Measurements from ENCODE around the gene CCL4L2.
"Not testable (repeated sequence)": the region's sequence is repeated elsewhere in the genome, so short reads cannot be mapped to it uniquely, and the experiment has no call there.

CCL4L2 gene

DNA sequence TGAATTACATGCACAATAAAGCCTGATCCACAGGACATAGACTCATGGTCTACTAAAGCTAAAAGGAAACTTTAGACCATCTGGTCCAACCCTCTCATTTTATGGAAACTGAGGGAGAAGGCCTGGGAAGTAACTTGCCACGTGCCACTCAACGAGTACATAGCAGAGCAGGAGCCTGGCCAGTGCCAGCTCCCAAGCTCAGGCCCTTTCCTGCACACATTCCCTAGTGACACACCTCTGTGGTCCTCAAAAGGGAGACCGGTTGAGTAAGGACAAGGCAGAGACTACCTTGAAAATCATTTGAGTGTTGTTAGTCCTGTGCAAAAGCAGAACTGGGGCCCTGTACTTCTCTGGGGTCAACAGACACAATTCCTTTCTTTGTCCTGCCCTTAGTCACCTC, 2.8 kb downstream of the CCL4L2 start:
- Histone ChIP-seq H3K9ac (ENCODE audit: low read length) (no peak overlapping the region), H3K27ac (ENCODE audit: low read length) (no peak overlapping the region), H3K4me1 (ENCODE audit: control insufficient read depth, low read depth, low read length) (no peaks in the 10 kb centered on the region), H3K4me3 (ENCODE audit: low read length) (no peak overlapping the region), H3K36me3 (ENCODE audit: control insufficient read depth, low read depth, low read length) (no peaks in the 10 kb centered on the region), H3K9me3 (ENCODE audit: control insufficient read depth, low read depth, low read length) (no peaks in the 10 kb centered on the region), H3K27me3 (ENCODE audit: control insufficient read depth, insufficient read depth, low read length) (no peaks in the 10 kb centered on the region)

DNA sequence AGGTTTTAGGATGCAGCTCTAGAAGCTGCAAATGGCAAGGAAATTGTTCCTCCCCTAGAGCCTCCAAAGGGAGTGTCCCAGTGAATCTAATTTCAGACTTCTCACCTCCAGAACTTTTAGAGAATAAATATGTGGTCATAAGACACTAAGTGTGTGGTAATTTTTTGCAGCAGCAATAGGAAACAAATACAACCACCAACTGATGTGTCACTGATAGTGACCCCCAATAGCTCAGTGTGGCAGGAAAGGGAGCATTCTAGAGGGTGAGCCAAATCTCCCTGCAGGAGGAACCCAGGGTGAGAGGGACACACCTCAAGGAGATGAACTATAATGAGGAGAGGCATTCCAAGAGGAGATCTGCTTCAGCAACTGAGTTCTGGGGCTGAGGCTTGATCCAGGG, 4.1 kb downstream of the CCL4L2 start:
- Histone ChIP-seq H3K9ac (ENCODE audit: low read length) (no peak overlapping the region), H3K4me1 (ENCODE audit: control insufficient read depth, low read depth, low read length) (no peaks in the 10 kb centered on the region), H3K36me3 (ENCODE audit: control insufficient read depth, low read depth, low read length) (no peaks in the 10 kb centered on the region), H3K9me3 (ENCODE audit: control insufficient read depth, low read depth, low read length) (no peaks in the 10 kb centered on the region), H3K27ac (ENCODE audit: low read length) (no peak overlapping the region), H3K4me3 (ENCODE audit: low read length) (no peak overlapping the region), H3K27me3 (ENCODE audit: control insufficient read depth, insufficient read depth, low read length) (no peaks in the 10 kb centered on the region)

DNA sequence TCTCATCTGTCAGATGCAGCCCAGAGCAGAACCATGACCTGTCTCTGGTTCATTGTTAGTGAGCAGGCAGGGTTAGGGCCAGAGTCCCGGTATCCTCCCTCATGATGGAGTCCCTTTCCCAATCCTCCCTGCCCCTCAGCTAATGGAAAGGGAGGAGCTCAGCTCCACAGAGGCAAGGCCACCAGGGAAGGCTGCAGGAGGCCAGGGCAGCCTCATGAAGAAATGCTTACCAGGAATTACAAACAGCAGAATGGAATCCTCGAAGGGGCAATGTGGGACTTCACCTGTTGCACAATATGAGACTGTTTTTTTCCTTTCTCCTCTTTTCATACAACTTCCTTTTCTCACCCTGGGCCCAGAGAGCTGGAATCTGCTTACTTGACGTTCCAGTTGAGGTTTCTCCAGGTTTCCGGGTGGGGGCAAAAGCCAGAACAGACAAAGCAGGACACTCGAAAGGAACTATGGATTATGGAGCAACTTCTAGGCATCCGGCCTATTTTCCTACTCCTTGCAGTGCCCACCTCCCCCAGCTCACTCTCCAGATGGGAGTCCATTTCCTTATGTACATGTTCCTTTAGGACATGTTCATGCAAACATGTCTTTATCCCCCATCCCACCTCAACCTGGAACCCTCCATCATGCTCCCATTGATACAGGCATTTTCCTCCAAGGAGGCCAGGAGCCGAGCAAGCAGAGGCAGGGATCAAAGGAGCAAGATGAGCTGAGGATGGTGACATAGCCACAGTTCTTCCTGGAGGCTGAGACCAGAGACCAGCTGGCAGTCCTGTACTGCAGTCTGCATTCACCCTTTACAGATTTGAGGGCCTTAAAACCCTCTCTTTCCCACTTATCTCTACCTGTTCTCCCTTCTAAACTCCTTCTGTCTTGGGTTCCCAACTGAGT, 4.8 kb downstream of the CCL4L2 start:
- not testable (repeated sequence) for H3K4me3 ChIP-seq (ENCODE audit: low read length); H3K4me1 ChIP-seq (ENCODE audit: control insufficient read depth, low read depth, low read length); H3K9ac ChIP-seq (ENCODE audit: low read length); H3K27me3 ChIP-seq (ENCODE audit: control insufficient read depth, insufficient read depth, low read length); H3K36me3 ChIP-seq (ENCODE audit: control insufficient read depth, low read depth, low read length); H3K9me3 ChIP-seq (ENCODE audit: control insufficient read depth, low read depth, low read length); H3K27ac ChIP-seq (ENCODE audit: low read length)

DNA sequence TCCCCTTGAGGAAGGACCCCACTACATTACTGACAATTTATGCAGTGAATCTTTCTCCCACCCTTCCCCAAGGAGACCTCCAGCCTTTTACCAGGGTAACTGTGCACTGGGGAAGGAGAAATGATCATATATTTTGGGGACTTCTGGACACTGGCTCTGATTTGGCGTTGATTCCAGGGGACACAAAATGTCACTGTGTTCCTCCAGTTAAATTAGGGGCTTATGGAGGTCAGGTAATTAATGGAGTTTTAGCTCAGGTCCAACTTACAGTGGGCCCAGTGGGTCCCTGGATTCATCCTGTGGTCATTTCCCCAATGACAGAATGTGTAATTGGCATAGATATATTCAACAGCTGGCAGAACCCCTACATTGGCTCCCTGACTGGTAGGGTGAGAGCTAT, 8.7 kb downstream of the CCL4L2 start:
- not testable (repeated sequence) for H3K9ac ChIP-seq (ENCODE audit: low read length); H3K27me3 ChIP-seq (ENCODE audit: control insufficient read depth, insufficient read depth, low read length); H3K27ac ChIP-seq (ENCODE audit: low read length); H3K9me3 ChIP-seq (ENCODE audit: control insufficient read depth, low read depth, low read length); H3K36me3 ChIP-seq (ENCODE audit: control insufficient read depth, low read depth, low read length); H3K4me1 ChIP-seq (ENCODE audit: control insufficient read depth, low read depth, low read length); H3K4me3 ChIP-seq (ENCODE audit: low read length)

DNA sequence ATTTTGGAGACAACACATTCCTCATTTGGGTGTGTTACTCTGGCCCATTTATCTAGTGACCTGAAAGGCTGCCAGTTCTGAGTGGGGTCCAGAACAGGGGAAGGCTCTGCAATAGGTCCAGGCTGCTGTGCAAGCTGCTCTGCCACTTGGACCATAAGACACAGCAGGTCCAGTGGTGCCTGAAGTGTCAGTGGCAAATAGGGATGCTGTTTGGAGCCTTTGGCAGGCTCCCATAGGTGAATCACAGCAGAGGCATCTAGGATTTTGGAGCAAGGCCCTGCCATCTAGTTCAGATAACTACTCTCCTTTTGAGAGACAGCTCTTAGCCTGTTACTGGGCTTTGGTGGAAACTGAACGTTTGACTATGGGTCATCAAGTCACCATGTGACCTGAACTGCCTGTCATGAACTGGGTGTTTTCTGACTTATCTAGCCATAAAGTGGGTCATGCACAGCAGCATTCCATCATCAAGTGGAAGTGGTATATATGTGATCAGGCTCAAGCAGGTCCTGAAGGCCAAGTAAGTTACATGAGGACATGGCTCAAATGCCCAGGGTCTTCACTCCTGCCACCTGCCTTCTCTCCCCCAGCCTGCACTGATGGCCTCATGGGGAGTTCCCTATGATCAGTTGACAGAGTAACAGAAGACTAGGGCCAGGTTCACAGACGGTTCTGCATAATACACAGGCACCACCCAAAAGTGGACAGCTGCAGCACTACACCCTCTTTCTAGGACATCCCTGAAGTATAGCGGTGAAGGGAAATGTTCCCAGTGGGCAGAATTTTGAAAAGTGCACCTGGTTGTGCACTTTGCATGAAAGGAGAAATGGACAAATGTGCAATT, 10.1 kb downstream of the CCL4L2 start:
- H3K27ac ChIP-seq (ENCODE audit: low read length); H3K4me1 ChIP-seq (ENCODE audit: control insufficient read depth, low read depth, low read length); H3K36me3 ChIP-seq (ENCODE audit: control insufficient read depth, low read depth, low read length); H3K9me3 ChIP-seq (ENCODE audit: control insufficient read depth, low read depth, low read length); H3K4me3 ChIP-seq (ENCODE audit: low read length); H3K27me3 ChIP-seq (ENCODE audit: control insufficient read depth, insufficient read depth, low read length); H3K9ac ChIP-seq (ENCODE audit: low read length): not testable (repeated sequence)

DNA sequence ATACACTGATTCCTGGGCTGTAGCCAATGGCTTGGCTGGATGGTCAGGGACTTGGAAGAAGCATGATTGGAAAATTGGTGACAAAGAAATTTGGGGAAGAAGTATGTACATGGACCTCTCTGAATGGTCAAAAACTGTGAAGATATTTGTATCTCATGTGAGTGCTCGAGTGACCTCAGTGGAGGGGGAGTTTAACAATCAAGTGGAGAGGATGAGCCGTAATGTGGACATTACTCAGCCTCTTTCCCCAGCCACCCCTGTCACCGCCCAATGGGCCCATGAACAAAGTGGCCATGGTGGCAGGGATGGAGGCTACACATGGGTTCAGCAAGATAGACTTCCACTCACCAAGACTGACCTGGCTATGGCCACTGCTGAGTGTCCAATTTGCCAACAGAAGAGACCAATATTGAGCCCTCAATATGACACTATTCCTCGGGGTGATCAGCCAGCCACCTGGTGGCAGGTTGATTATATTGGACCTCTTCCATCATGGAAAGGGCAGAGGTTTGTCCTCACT, 10.8 kb downstream of the CCL4L2 start:
- not testable (repeated sequence) for H3K27me3 ChIP-seq (ENCODE audit: control insufficient read depth, insufficient read depth, low read length); H3K9ac ChIP-seq (ENCODE audit: low read length); H3K27ac ChIP-seq (ENCODE audit: low read length); H3K4me1 ChIP-seq (ENCODE audit: control insufficient read depth, low read depth, low read length); H3K4me3 ChIP-seq (ENCODE audit: low read length); H3K36me3 ChIP-seq (ENCODE audit: control insufficient read depth, low read depth, low read length); H3K9me3 ChIP-seq (ENCODE audit: control insufficient read depth, low read depth, low read length)

DNA sequence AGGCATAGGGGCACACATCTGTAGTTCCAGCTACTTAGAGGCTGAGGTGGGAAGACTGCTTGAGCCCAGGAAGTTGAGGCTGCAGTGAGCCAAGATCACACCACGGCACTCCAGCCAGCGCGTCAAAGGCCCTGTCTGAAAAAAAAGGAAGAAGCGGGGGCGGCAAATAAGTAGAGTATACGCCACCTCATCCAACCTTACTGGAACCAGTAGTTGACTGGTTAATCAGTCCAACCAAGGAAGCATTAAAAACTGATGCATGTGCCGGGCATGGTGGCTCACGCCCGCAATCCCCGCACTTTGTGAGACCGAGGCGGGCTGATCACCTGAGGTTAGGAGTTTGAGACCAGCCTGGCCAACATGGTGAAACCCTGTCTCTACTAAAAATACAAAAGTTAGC, 12.1 kb downstream of the CCL4L2 start:
- not testable (repeated sequence) for H3K36me3 ChIP-seq (ENCODE audit: control insufficient read depth, low read depth, low read length); H3K27me3 ChIP-seq (ENCODE audit: control insufficient read depth, insufficient read depth, low read length); H3K4me1 ChIP-seq (ENCODE audit: control insufficient read depth, low read depth, low read length); H3K4me3 ChIP-seq (ENCODE audit: low read length); H3K27ac ChIP-seq (ENCODE audit: low read length); H3K9ac ChIP-seq (ENCODE audit: low read length); H3K9me3 ChIP-seq (ENCODE audit: control insufficient read depth, low read depth, low read length)

DNA sequence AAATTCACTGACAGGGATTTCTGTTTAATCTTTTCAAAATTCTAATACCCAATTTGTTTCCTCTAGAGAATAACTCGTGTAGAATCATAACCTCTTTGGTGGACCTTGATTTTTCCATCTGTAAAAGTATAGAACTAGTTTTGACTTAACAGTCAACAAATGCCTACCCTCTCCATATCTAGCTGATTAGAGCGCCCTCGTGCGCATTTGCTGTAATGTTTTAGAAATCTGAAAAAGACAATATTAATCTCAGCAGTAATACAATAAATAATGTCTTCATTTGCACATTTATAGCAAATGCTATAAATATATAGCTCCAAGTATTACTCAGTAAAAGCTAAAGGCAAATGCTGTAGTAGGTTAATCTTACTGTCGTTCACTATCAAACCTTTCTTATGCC, 18.8 kb downstream of the CCL4L2 start:
- H3K9ac ChIP-seq (ENCODE audit: low read length); H3K4me1 ChIP-seq (ENCODE audit: control insufficient read depth, low read depth, low read length); H3K9me3 ChIP-seq (ENCODE audit: control insufficient read depth, low read depth, low read length); H3K27ac ChIP-seq (ENCODE audit: low read length); H3K27me3 ChIP-seq (ENCODE audit: control insufficient read depth, insufficient read depth, low read length); H3K4me3 ChIP-seq (ENCODE audit: low read length); H3K36me3 ChIP-seq (ENCODE audit: control insufficient read depth, low read depth, low read length): not testable (repeated sequence)

DNA sequence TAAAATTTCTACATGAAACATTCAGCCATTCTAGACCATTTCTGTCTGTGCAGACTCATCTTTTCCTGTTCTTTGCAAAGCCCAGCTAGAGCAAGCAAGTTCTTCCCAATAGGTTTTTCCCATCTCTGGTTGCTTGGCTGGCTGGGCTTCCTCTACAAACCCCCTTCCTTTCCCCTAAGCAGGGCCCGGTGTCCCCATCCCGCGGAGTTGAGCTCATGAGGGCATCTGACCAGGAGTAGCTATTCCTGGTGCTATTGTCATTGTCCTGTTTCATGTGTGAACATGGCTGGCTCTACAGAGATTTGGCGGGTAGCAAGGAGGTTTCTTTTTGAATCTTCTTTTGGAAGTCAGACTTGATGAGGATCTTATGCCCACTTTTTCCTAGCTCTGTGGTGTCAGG, 31.2 kb downstream of the CCL4L2 start:
- not testable (repeated sequence) for H3K36me3 ChIP-seq (ENCODE audit: control insufficient read depth, low read depth, low read length); H3K9me3 ChIP-seq (ENCODE audit: control insufficient read depth, low read depth, low read length); H3K9ac ChIP-seq (ENCODE audit: low read length); H3K27me3 ChIP-seq (ENCODE audit: control insufficient read depth, insufficient read depth, low read length); H3K4me3 ChIP-seq (ENCODE audit: low read length); H3K4me1 ChIP-seq (ENCODE audit: control insufficient read depth, low read depth, low read length); H3K27ac ChIP-seq (ENCODE audit: low read length)
